Mucosa of rectum (tissue), 2 donors: Measurements from ENCODE around the gene BCAM.
"Not testable (repeated sequence)": the region's sequence is repeated elsewhere in the genome, so short reads cannot be mapped to it uniquely, and the experiment has no call there.

ENCODE experiments used
- H3K27ac ChIP-seq, 2 donors: one replicate each; pipeline ENCODE4 v1.7.0; 2013; ENCODE audit warnings: inconsistent platforms in 2 of 2, low read depth in 2 of 2, low read length in 2 of 2
- H3K27me3 ChIP-seq, 2 donors: one replicate each; pipeline ENCODE4 v1.7.0; 2013; ENCODE audit warnings: low read length in 2 of 2; ENCODE audit not compliant: control insufficient read depth in 2 of 2, insufficient read depth in 2 of 2
- H3K36me3 ChIP-seq, 2 donors: one replicate each; pipeline ENCODE4 v1.7.0; 2013; ENCODE audit warnings: low read length in 2 of 2; ENCODE audit not compliant: control insufficient read depth in 2 of 2, insufficient read depth in 2 of 2
- H3K4me1 ChIP-seq, 2 donors: one replicate each; pipeline ENCODE4 v1.7.0; 2013; ENCODE audit warnings: low read length in 2 of 2, mild to moderate bottlenecking in 1 of 2; ENCODE audit not compliant: control insufficient read depth in 2 of 2, insufficient read depth in 2 of 2
- H3K4me3 ChIP-seq, 2 donors: one replicate each; pipeline ENCODE4 v1.7.0; 2013; ENCODE audit warnings: low read length in 2 of 2
- H3K9ac ChIP-seq, 2 donors: one replicate each; pipeline ENCODE4 v1.7.0; 2013; ENCODE audit warnings: low read length in 2 of 2, low read depth in 1 of 2, mild to moderate bottlenecking in 1 of 2
- H3K9me3 ChIP-seq, 2 donors: one replicate each; pipeline ENCODE4 v1.7.0; 2013; ENCODE audit warnings: low read length in 2 of 2; ENCODE audit not compliant: control insufficient read depth in 2 of 2
- donor health status: healthy.
- donor health status: Normal muscosa, but diverticular disease.

Gene BCAM

GRCh38 chr19:44775676-44776240, 33.1 kb upstream of the BCAM start:
- H3K4me3 ChIP-seq = peak overlapping the region in 1 of 2 donors; percentile 26
- peaks cover 0 to under 1% of the 10 kb centered on the region in 2 donors for H3K36me3 ChIP-seq
- peak overlapping the region in 1 of 2 donors; percentile 27 for H3K9ac ChIP-seq
- H3K27me3 ChIP-seq = no peaks in the 10 kb centered on the region
- H3K4me1 ChIP-seq = peaks cover 16 to 33% of the 10 kb centered on the region in 2 donors
- H3K27ac ChIP-seq = peak overlapping the region; percentile 90 to 98
- H3K9me3 ChIP-seq = no peaks in the 10 kb centered on the region

- Histone ChIP-seq H3K27me3 (no peaks in the 10 kb centered on the region), H3K9me3 (no peaks in the 10 kb centered on the region), H3K4me1 (peaks cover 19 to 37% of the 10 kb centered on the region in 2 donors), H3K4me3 (peak overlapping the region; percentile 27 to 65), H3K27ac (peak overlapping the region; percentile 90 to 98), H3K9ac (peak overlapping the region; percentile 43 to 94), H3K36me3 (peaks cover 0 to 5% of the 10 kb centered on the region in 2 donors)
Observed at GRCh38 chr19:44776402-44777096, 32.4 kb upstream of the BCAM start.

DNA sequence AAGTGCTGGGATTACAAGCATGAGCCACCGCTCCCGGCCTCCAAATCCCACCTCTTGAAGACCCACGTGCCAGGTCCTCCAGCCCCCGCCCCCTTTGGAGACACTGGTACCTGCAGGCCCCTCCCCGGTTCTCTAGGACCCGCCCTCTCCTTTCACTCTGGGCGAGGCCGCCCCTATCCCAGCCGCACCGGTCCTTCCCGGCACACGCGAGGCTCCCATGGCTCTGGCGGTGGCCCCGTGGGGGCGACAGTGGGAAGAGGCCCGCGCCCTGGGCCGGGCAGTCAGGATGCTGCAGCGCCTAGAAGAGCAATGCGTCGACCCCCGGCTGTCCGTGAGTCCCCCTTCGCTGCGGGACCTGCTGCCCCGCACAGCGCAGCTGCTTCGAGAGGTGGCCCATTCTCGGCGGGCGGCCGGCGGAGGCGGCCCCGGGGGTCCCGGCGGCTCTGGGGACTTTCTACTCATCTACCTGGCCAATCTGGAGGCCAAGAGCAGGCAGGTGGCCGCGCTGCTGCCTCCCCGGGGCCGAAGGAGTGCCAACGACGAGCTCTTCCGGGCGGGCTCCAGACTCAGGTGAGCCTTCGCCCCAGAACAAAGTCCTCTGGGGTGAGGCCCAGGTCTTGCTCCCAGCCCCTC, 31.1 kb upstream of the BCAM start, which contains the start of gene CBLC:
TSS of gene CBLC (plus strand) at position 176 of the 633 bp plus-strand sequence. CDS start at position 218, 42 bp downstream.
- no peaks in the 10 kb centered on the region for H3K9me3 ChIP-seq
- peak within 1 kb of the TSS; percentile 95 to 98 for H3K27ac ChIP-seq
- peak within 1 kb of the TSS; percentile 65 to 77 for H3K4me3 ChIP-seq
- no peaks in the 10 kb centered on the region for H3K27me3 ChIP-seq
- peaks cover 2 to 5% of the 10 kb centered on the region in 2 donors for H3K36me3 ChIP-seq
- peak within 1 kb of the TSS; percentile 75 to 94 for H3K9ac ChIP-seq
- peaks cover 19 to 37% of the 10 kb centered on the region in 2 donors for H3K4me1 ChIP-seq

DNA sequence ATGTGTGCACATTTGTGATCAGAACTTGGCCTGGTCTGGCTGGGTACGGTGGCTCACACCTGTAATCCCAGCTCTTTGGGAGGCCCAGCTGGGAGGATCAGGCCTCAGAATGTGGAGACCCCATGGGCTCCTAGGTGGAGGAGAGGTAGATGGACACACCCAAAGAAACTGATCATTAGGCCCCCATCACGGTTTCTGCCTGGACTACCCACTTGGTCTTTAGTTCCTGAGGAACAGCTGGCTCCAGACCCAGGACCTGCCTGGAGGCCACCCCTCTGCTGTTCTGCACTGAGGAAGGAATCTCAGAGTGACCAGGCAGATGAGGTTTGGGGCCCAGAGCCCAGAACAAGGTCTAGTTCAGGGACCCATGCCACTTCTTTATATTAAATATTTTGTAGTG, 29.8 kb upstream of the BCAM start:
- H3K4me3 ChIP-seq = peak overlapping the region; percentile 38 to 50

DNA sequence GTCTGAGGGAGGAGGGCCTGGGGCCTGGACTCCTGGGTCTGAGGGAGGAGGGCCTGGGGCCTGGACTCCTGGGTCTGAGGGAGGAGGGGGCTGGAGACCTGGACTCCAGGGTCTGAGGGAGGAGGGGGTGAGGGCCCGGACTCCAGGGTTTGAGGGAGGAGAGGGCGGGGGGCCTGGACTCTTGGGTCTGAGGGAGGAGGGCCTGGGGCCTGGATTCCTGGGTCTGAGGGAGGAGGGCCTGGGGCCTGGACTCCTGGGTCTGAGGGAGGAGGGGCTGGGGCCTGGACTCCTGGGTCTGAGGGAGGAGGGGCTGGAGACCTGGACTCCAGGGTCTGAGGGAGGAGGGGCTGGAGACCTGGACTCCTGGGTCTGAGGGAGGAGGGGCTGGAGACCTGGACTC, 27.2 kb upstream of the BCAM start:
- H3K9ac ChIP-seq, H3K9me3 ChIP-seq, H3K27me3 ChIP-seq, H3K4me3 ChIP-seq, H3K27ac ChIP-seq: not testable (repeated sequence)
- Histone ChIP-seq H3K4me1 (peaks cover 5 to 14% of the 10 kb centered on the region in 2 donors), H3K36me3 (peaks cover 4 to 12% of the 10 kb centered on the region in 2 donors)

More for the DNA sequence above, 29.8 kb upstream of the BCAM start:
- Histone ChIP-seq H3K36me3 (peaks cover 3 to 12% of the 10 kb centered on the region in 2 donors), H3K4me1 (peaks cover 17 to 32% of the 10 kb centered on the region in 2 donors), H3K27me3 (no peaks in the 10 kb centered on the region), H3K9me3 (no peaks in the 10 kb centered on the region), H3K27ac (peak overlapping the region in 1 of 2 donors; percentile 52), H3K9ac (peak overlapping the region in 1 of 2 donors; percentile 53)

DNA sequence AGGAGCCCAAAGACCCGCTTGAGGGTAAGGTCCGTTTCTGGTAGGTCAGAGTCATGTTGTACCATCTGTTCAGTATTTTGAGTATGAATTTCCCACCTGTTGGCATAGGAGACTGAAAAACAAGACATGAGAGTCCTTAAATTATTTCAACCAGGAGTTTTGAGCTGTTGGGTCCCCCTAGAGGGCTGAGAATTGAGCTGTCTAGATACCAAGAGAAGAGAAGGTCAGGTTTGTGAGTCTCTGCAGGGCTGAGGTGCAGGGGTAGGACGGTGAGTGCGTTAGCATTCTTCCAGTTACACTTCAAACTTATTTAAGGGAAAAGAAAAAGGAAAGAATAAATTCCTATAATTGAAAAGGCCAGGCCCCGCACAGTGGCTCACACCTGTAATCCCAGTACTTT, 26.2 kb upstream of the BCAM start:
- Histone ChIP-seq H3K4me3 (no peak overlapping the region), H3K4me1 (peaks cover 3 to 12% of the 10 kb centered on the region in 2 donors), H3K36me3 (peaks cover 4 to 12% of the 10 kb centered on the region in 2 donors), H3K27me3 (no peaks in the 10 kb centered on the region), H3K9ac (no peak overlapping the region), H3K27ac (no peak overlapping the region), H3K9me3 (no peaks in the 10 kb centered on the region)

DNA sequence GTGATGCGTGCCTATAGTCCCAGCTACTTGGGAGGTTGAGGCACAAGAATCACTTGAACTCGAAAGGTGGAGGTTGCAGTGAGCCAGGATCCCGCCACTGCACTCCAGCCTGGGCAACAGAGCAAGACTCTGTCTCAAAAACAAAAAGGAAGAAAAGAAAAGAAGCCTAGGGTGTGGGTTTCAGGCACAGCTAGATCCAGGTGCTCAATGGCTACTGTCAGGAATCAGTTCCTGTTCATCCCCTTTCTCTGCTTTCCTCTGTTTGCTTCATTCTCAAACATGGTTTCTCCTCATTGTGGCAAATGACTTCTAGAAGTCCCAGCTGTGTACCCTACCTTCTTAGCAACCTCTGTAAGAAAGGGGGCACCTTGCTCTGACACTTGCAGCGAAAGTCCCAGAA, 25.4 kb upstream of the BCAM start:
- H3K27ac ChIP-seq = no peak overlapping the region
- no peaks in the 10 kb centered on the region for H3K9me3 ChIP-seq
- H3K36me3 ChIP-seq = peaks cover 4 to 12% of the 10 kb centered on the region in 2 donors
- H3K9ac ChIP-seq = no peak overlapping the region
- H3K4me1 ChIP-seq = peaks cover 3 to 12% of the 10 kb centered on the region in 2 donors
- H3K4me3 ChIP-seq = no peak overlapping the region
- H3K27me3 ChIP-seq = no peaks in the 10 kb centered on the region

DNA sequence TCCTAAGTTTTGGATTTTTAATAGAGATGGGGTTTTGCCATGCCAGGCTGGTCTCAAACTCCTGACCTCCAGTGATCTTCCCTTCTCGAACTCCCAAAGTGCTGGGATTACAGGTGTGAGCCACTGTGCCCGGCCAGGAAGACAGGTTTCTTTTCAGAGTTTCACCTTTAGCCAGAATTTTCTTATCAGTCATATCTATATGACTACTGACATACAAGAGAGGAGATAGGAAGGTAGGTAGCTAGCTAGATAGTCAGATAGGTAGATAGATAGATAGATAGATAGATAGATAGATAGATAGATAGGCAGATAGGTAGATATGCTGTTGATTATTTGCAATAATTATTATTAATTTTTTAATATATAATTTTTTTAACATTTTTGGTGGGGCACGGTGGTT, 23.6 kb upstream of the BCAM start:
- Histone ChIP-seq H3K4me1 (peaks cover 3 to 7% of the 10 kb centered on the region in 2 donors), H3K36me3 (peaks cover 12 to 16% of the 10 kb centered on the region in 2 donors), H3K4me3 (no peak overlapping the region), H3K27ac (no peak overlapping the region), H3K27me3 (no peaks in the 10 kb centered on the region), H3K9ac (no peak overlapping the region), H3K9me3 (no peaks in the 10 kb centered on the region)

DNA sequence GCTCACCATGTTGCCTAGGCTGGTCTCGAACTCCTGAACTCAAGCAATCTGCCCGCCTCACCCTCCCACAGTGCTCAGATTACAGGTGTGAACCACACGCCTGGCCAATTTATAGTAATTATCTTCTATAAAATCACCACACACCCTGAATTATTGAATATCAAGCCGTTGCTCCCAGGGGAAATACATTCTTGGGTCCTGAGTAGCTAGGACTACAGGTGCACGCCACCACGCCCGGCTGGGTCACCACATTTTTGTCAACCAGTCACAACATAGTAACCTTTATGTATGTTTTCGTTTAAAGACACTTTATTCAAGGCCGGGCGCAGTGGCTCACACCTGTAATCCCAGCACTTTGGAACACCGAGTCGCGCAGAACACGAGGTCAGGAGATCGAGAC, 22.9 kb upstream of the BCAM start:
- Histone ChIP-seq H3K36me3 (peaks cover 13 to 15% of the 10 kb centered on the region in 2 donors), H3K9ac (no peak overlapping the region), H3K27ac (no peak overlapping the region), H3K9me3 (no peaks in the 10 kb centered on the region), H3K4me3 (no peak overlapping the region), H3K27me3 (no peaks in the 10 kb centered on the region), H3K4me1 (peaks cover 2% of the 10 kb centered on the region in 2 donors)

GRCh38 chr19:44788971-44789370, 19.9 kb upstream of the BCAM start:
- Histone ChIP-seq H3K9me3 (no peaks in the 10 kb centered on the region), H3K9ac (no peak overlapping the region), H3K4me3 (no peak overlapping the region), H3K27ac (no peak overlapping the region), H3K4me1 (no peaks in the 10 kb centered on the region), H3K27me3 (no peaks in the 10 kb centered on the region), H3K36me3 (peaks cover 16 to 19% of the 10 kb centered on the region in 2 donors)
